ENCODE data around the gene APOA4.

DNA sequence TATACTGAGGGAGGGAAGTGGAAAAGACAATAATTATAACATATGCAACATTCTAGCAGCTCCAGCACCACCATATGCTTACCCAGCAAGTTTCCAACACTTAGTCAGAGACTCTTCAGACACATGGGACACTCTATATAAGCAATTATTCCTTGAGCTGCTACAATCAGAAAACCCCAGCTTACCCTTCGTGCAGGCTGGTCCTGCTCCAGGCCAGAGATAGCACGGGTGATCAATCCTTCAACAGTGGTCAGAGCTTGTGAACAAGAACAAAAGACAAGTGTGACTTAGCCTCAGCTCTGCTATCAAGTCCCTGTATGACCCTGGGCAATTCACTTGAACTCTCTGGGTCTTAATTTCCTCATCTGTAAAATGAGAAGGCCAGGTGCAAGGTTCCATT, 36.8 kb downstream of the APOA4 start:
- TF ChIP-seq GATA2 (IDR thresholded peaks at IDR 0.05; ENCODE audit: low read depth, low read length) (no peak), GATA3 (IDR thresholded peaks at IDR 0.05; ENCODE audit: low read depth, low read length) (no peak)

All from SH-SY5Y (cell line).